ENCODE measurements around the gene ACVR1. TPM values are rescaled to one million over a fixed set of nuclear protein-coding genes. Genes with fewer than 3 reads are reported as not detected.

Gene ACVR1
- total and polyA plus RNA-seq, 2 donors (not counting 1 experiment from before 2014, with no cell fraction given): 42.9 to 72.1 TPM

GRCh38 chr2:157856187-157856515 lies 20.0 kb downstream of the ACVR1 start:
- Histone ChIP-seq H3K4me2 (ENCODE audit: extremely low read depth, insufficient read depth, low read length) (peak overlapping the region; percentile 11), H3K27me3 (ENCODE audit: control insufficient read depth, insufficient read depth, low read length) (no peaks in the 10 kb centered on the region), H3K4me1 (ENCODE audit: control insufficient read depth, extremely low read depth, insufficient read depth, low read length) (peaks cover 6% of the 10 kb centered on the region), H3K79me2 (ENCODE audit: control insufficient read depth, insufficient read depth, low read length) (peaks cover 32% of the 10 kb centered on the region), H2AFZ (ENCODE audit: low read length) (no peak overlapping the region), H3K27ac (ENCODE audit: insufficient read depth, low read length) (peak overlapping the region; percentile 77), H3K9me3 (ENCODE audit: control insufficient read depth, insufficient read depth, low read depth, low read length) (no peaks in the 10 kb centered on the region), H3K36me3 (ENCODE audit: control insufficient read depth, insufficient read depth, low read length) (no peaks in the 10 kb centered on the region), H3K9ac (ENCODE audit: insufficient read depth, low read length) (no peak overlapping the region), H4K20me1 (ENCODE audit: control insufficient read depth, extremely low read depth, insufficient read depth, low read length) (no peaks in the 10 kb centered on the region), H3K4me3 (replicated peaks in 1 of 4; ENCODE audit: control extremely low read depth in 1 of 4, insufficient read depth in 1 of 4, low read depth in 3 of 4, low read length in 4 of 4) (no peak overlapping the region)
- TF ChIP-seq, protein P1, sequence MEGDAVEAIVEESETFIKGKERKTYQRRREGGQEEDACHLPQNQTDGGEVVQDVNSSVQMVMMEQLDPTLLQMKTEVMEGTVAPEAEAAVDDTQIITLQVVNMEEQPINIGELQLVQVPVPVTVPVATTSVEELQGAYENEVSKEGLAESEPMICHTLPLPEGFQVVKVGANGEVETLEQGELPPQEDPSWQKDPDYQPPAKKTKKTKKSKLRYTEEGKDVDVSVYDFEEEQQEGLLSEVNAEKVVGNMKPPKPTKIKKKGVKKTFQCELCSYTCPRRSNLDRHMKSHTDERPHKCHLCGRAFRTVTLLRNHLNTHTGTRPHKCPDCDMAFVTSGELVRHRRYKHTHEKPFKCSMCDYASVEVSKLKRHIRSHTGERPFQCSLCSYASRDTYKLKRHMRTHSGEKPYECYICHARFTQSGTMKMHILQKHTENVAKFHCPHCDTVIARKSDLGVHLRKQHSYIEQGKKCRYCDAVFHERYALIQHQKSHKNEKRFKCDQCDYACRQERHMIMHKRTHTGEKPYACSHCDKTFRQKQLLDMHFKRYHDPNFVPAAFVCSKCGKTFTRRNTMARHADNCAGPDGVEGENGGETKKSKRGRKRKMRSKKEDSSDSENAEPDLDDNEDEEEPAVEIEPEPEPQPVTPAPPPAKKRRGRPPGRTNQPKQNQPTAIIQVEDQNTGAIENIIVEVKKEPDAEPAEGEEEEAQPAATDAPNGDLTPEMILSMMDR (conservative IDR thresholded peaks at IDR 0.05 in 1 of 2, IDR thresholded peaks at IDR 0.05 in 1 of 2; ENCODE audit: low read depth in 1 of 2, low read length in 2 of 2): no peak
- TF ChIP-seq EZH2 (IDR thresholded peaks at IDR 0.05; ENCODE audit: low read length, missing control alignments): no peak
- DNase-seq (ENCODE audit: low read depth in 2 of 2): peak in 1 of 2 donors; percentile 46

DNA sequence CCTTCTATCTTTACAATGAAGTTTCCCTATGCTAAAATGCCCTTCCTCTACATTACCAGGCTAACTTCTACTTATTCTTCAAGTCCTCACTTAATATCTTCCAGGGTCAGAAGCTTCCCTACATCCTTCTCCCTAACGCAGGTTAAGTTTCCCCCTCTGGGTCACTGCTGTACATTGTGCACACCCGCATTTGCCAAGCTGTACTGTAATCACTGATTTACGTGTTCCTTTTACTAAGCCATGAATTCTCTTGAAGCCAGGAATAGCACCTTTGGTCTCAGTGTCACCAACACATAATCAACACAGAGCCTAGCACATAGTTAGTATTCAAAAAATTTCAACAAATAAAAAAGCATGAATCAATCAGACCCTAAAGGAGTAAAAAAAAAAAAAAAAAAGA lies 22.3 kb downstream of the ACVR1 start:
- H4K20me1 ChIP-seq (ENCODE audit: control insufficient read depth, extremely low read depth, insufficient read depth, low read length): no peaks in the 10 kb centered on the region
- H3K79me2 ChIP-seq (ENCODE audit: control insufficient read depth, insufficient read depth, low read length): peaks cover 25% of the 10 kb centered on the region
- no peak overlapping the region for H3K4me3 ChIP-seq (replicated peaks in 1 of 4; ENCODE audit: control extremely low read depth in 1 of 4, insufficient read depth in 1 of 4, low read depth in 3 of 4, low read length in 4 of 4)
- no peak overlapping the region for H3K27ac ChIP-seq (ENCODE audit: insufficient read depth, low read length)
- no peak for DNase-seq (ENCODE audit: low read depth in 2 of 2)
- H2AFZ ChIP-seq (ENCODE audit: low read length): no peak overlapping the region
- H3K9ac ChIP-seq (ENCODE audit: insufficient read depth, low read length): no peak overlapping the region
- no peaks in the 10 kb centered on the region for H3K36me3 ChIP-seq (ENCODE audit: control insufficient read depth, insufficient read depth, low read length)
- TF ChIP-seq, protein P1 (conservative IDR thresholded peaks at IDR 0.05 in 1 of 2, IDR thresholded peaks at IDR 0.05 in 1 of 2; ENCODE audit: low read depth in 1 of 2, low read length in 2 of 2): no peak
- TF ChIP-seq EZH2 (IDR thresholded peaks at IDR 0.05; ENCODE audit: low read length, missing control alignments): no peak
- H3K27me3 ChIP-seq (ENCODE audit: control insufficient read depth, insufficient read depth, low read length): no peaks in the 10 kb centered on the region
- H3K4me1 ChIP-seq (ENCODE audit: control insufficient read depth, extremely low read depth, insufficient read depth, low read length): peaks cover 6% of the 10 kb centered on the region
- no peak overlapping the region for H3K4me2 ChIP-seq (ENCODE audit: extremely low read depth, insufficient read depth, low read length)
- H3K9me3 ChIP-seq (ENCODE audit: control insufficient read depth, insufficient read depth, low read depth, low read length): no peaks in the 10 kb centered on the region

GRCh38 chr2:157853211-157853610 lies 22.9 kb downstream of the ACVR1 start:
- Histone ChIP-seq H3K27me3 (ENCODE audit: control insufficient read depth, insufficient read depth, low read length) (no peaks in the 10 kb centered on the region), H4K20me1 (ENCODE audit: control insufficient read depth, extremely low read depth, insufficient read depth, low read length) (no peaks in the 10 kb centered on the region), H3K79me2 (ENCODE audit: control insufficient read depth, insufficient read depth, low read length) (peaks cover 26% of the 10 kb centered on the region), H3K9ac (ENCODE audit: insufficient read depth, low read length) (no peak overlapping the region), H2AFZ (ENCODE audit: low read length) (no peak overlapping the region), H3K4me3 (replicated peaks in 1 of 4; ENCODE audit: control extremely low read depth in 1 of 4, insufficient read depth in 1 of 4, low read depth in 3 of 4, low read length in 4 of 4) (no peak overlapping the region), H3K36me3 (ENCODE audit: control insufficient read depth, insufficient read depth, low read length) (no peaks in the 10 kb centered on the region), H3K4me2 (ENCODE audit: extremely low read depth, insufficient read depth, low read length) (no peak overlapping the region), H3K4me1 (ENCODE audit: control insufficient read depth, extremely low read depth, insufficient read depth, low read length) (peaks cover 6% of the 10 kb centered on the region), H3K9me3 (ENCODE audit: control insufficient read depth, insufficient read depth, low read depth, low read length) (no peaks in the 10 kb centered on the region), H3K27ac (ENCODE audit: insufficient read depth, low read length) (no peak overlapping the region)
- no peak for DNase-seq (ENCODE audit: low read depth in 2 of 2)
- TF ChIP-seq EZH2 (IDR thresholded peaks at IDR 0.05; ENCODE audit: low read length, missing control alignments): no peak
- TF ChIP-seq, protein P1 (conservative IDR thresholded peaks at IDR 0.05 in 1 of 2, IDR thresholded peaks at IDR 0.05 in 1 of 2; ENCODE audit: low read depth in 1 of 2, low read length in 2 of 2): no peak
